Measurements from ENCODE around the gene CTSH.
"Not testable (repeated sequence)": the region's sequence is repeated elsewhere in the genome, so short reads cannot be mapped to it uniquely, and the experiment has no call there.

CTSH gene

DNA sequence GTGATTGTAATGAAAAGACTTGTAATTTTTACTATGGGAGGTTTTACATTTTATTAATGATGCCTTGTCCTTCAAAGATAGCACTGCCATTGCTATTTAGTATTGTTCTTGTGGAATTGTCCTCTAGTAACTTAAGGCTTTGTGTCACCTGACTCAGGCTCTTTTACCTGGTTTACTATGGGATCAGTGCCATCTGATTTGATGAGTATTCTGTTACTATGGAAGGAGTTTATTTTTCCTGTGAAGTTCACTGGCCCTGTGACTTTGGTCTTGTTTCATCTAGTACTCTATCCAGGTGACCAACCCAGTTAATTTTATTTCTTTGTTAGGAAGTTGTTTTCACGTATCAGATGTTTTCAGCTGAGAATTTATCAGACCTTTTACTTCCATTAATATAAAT, 63.2 kb downstream of the CTSH start:
- no peak for DNase-seq (ENCODE audit: low read depth in 2 of 2)

DNA sequence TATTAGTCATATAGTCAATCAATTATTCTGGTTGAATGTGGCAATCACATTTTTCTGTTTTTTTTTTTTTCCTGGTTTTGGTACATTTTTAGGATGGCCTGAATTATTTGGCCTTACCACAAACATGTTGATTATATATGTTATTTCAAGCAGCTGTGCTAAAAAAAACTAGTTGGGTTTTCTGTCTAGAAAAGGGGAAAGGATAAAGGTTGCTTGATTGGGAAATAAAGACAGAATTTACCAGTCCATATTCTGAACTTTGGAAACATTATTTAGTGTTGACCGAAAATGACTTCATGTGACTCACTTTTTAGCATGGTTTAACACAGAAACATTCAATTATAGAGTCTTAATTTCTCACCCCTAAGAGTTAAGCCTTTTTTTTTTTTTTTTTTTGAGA, 64.0 kb downstream of the CTSH start:
- DNase-seq (ENCODE audit: low read depth in 2 of 2): no peak

DNA sequence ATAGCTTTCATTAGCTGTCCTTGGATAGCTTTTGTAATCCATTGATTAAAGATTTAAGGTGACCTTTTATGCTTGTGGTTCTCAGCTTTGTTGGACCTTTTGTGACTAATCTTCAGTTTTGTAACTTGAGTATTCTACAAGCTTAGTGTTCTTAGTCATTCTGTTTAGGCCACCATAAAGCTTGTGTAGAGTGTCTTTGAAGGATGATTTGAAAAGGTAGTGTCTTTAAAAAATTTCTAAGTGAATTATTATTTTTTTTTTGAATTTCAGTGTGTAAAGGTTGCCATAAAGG, 64.7 kb downstream of the CTSH start:
- DNase-seq (ENCODE audit: low read depth in 2 of 2): no peak

DNA sequence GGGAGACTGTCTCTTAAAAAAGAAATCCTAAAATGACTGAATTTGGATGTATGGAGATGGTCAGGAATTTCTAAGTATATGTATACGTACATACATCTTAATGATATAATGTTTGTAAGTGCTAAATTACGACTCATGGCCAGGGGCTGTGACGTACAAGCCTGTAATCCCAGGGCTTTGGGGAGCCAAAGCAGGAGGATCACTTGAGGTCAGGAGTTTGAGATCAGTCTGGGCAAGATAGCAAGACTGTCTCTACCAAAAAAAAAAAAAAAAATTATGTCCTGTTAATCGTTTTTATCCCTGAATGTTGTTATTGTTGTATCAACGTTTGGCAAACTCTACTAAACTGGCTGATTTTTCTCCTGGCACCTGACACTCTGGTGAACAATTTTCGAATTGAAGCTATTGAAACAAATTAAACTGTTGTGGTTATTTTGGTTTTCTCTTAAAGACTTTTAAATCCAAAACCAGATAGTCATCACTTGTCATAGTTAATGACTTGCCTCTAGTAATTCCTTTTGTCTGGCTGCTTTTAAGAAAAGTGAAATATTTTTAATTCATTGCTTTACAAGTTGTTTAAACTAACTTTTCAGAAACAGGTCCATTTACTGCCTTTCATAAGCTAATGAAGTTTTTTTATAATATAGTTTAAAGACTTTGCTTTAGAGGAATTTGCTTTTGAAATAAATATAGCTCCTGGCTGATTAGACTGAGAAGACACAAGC, 65.2 kb downstream of the CTSH start:
- DNase-seq (ENCODE audit: low read depth in 2 of 2): no peak

GRCh38 chr15:78878356-78878755, 66.5 kb downstream of the CTSH start:
- no peak for DNase-seq (ENCODE audit: low read depth in 2 of 2)

- DNase-seq (ENCODE audit: low read depth in 2 of 2): not testable (repeated sequence)
Measured at GRCh38 chr15:78876954-78877353, 67.9 kb downstream of the CTSH start.

- DNase-seq (ENCODE audit: low read depth in 2 of 2): no peak
Measured at GRCh38 chr15:78875107-78875914, 69.5 kb downstream of the CTSH start.

DNA sequence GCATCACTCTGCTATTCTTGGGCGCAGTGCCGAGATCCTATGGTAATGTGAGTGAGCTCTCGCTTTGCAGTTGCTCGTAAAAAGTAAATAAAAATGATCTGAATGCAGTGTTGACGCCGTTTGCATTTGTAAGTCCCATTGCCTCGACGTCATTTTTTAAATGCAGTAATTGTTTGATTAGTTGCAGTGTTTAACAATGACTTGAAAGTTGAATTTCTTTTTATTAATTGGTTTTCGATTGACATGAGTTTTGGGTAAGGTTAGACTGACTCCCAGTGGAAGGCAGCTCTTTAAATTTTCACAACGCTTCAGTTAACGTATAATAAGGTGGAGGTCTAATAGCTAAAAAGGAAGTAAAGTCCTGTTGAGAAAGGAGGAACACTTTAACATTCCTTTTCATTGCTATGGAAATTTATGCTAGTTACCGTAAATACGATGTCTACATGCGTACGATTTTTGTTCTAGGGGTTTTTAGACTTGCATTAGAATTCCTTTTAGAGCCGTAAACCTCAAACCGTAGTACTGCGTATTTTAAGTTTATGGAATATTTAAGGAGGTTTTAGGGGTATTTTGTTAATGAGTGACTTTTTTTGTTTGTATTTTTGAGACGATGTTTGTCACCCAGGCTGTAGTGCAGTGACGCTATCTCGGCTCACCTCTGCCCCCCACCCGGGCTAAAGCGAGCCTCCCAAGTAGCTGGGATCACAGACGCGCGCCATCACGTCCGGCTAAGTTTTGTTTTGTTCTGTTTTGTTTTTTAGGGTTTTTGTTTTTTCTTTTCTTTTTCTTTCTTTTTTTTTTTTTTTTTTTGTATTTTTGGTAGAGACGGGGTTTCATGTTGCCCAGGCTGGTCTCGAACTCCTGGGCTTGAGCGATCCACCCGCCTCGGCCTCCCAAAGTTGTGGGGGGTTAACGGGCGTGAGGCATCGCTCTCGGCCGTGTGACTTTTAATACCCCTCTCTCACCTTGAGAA, 70.8 kb downstream of the CTSH start:
- DNase-seq (ENCODE audit: low read depth in 2 of 2): peak in 1 of 2 donors; percentile 9

DNA sequence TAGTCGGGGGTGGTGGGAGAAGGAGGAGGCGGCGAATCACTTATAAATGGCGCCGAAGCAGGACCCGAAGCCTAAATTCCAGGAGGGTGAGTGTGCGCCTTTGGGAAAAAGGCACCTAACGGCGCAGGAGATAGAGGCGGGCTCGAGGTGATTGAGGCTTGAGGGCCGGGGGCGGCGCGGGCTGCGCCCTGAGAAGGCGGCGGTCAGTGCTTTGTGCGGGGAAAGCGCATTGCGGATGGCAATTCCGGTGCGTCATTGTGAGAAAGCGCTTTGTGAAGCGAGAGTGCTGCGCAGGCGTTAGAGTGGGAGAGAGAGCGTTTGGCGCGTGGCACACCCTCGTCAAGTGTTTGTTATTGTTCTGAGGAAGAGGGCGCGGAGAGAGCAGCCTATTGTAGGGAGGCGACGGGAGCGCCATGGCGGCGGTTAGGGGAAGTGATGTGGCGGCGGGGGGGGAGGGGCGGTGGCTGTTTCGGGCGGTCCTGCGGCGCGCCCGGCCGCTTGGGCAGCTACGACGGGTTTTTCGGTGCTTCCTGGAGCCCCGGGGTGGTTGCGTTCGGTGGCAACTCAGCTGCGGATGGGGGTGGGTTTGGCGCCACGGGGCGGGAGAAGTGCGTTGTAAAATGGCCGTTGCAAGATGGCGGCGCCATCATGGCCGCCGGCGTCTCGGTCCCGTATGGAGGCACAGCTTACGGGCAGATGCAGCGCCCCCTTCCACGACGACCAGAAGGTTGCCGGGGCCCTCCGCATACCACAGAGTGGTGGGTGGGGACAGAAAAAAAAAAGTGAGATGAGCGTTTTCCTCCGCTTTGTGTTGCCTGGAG, 71.7 kb downstream of the CTSH start:
- DNase-seq (ENCODE audit: low read depth in 2 of 2): peak; percentile 84 to 87

- peak; percentile 96 for DNase-seq (ENCODE audit: low read depth in 2 of 2)
Measured at GRCh38 chr15:78872155-78872971, 72.5 kb downstream of the CTSH start, which contains the start of gene MORF4L1. Gene MORF4L1, plus strand, starts transcription at chr15:78872890. Its CDS starts 128 bp downstream, at chr15:78873018.

- not testable (repeated sequence) for DNase-seq (ENCODE audit: low read depth in 2 of 2)
Measured at GRCh38 chr15:78871483-78872127, 73.2 kb downstream of the CTSH start.

Measured in stimulated activated CD8-positive, alpha-beta memory T cell treated with anti-CD3 and anti-CD28 coated beads, Interleukin-15, amount 100 ng/mL, for 48 hours (primary cell).